Neural progenitor cell (in vitro differentiated cells): ENCODE results near the gene MYLK2.

Experiments
- CTCF ChIP-seq: fragments of 200-600 bp; sonication (generic); IDR thresholded peaks from 2 replicates; pipeline ENCODE4 v1.5.1; 2017; ENCODE audit warnings: antibody characterized with exemption, mild to moderate bottlenecking
- EZH2 ChIP-seq: fragments of 200-600 bp; sonication (generic); IDR thresholded peaks from 2 replicates; pipeline ENCODE4 v1.6.1; 2017; ENCODE audit warnings: antibody characterized with exemption, mild to moderate bottlenecking, moderate library complexity
- EZH2phosphoT487 ChIP-seq: fragments of 200-600 bp; sonication (generic); IDR thresholded peaks from 2 replicates; pipeline ENCODE4 v1.6.1; 2017; ENCODE audit warnings: antibody characterized with exemption

GRCh38 chr20:31816221-31816620, 2.9 kb upstream of the MYLK2 start:
- TF ChIP-seq CTCF (no peak), EZH2 (no peak), EZH2phosphoT487 (no peak)
